PC-3 (cell line): ENCODE data around the gene PTPA. TPM values are rescaled to one million over a fixed set of nuclear protein-coding genes. Genes with fewer than 3 reads are reported as not detected.

Source experiments
- ATAC-seq: fragments of 200-7000 bp; cut with Tn5 transposase; 2 replicates; pipeline ENCODE4 v1.9.1; 2020; ENCODE audit warnings: mild to moderate bottlenecking, moderate library complexity
- BruUV-seq: library from RNA; stranded (reverse); fragments of 400-500 nt; replicated peaks from 2 replicates; lab custom pipeline; 2021; lab: Mats Ljungman, UMichigan
- CTCF ChIA-PET: fragments of 300-600 bp; sonication (Branson Sonifier 250); formaldehyde crosslinking; loops from one replicate; lab custom pipeline; 2022; ENCODE audit warnings: antibody characterized with exemption; lab: Charles Lee
- POLR2A ChIA-PET: fragments of 300-600 bp; sonication (Branson Sonifier 250); formaldehyde crosslinking; loops from one replicate; lab custom pipeline; 2022; ENCODE audit warnings: antibody characterized with exemption; ENCODE audit not compliant: unreplicated experiment; lab: Charles Lee
- DNase-seq: peaks from one replicate; pipeline ENCODE4 v3.0.0-alpha.2; 2015
- H2AFZ ChIP-seq: fragments of 300-600 bp; sonication (generic); 2 replicates; pipeline ENCODE4 v1.6.0; 2016; ENCODE audit warnings: antibody characterized with exemption, low read length
- H3F3A ChIP-seq: fragments of 300-600 bp; sonication (generic); one replicate; pipeline ENCODE4 v1.6.0; 2017; ENCODE audit warnings: antibody characterized with exemption, low read length, control low read depth, mild to moderate bottlenecking; ENCODE audit not compliant: unreplicated experiment
- H3K27ac ChIP-seq: fragments of 300-600 bp; sonication (generic); 2 replicates; pipeline ENCODE4 v1.5.1; 2016; ENCODE audit warnings: mild to moderate bottlenecking, low read length
- H3K27me3 ChIP-seq: fragments of 300-600 bp; sonication (generic); 2 replicates; pipeline ENCODE4 v1.6.1; 2016; ENCODE audit warnings: low read length, mixed read lengths
- H3K36me3 ChIP-seq: fragments of 300-600 bp; sonication (generic); 2 replicates; pipeline ENCODE4 v1.6.1; 2016; ENCODE audit warnings: low read depth, mixed run types, low read length, mixed read lengths
- H3K4me1 ChIP-seq: fragments of 300-600 bp; sonication (generic); 2 replicates; pipeline ENCODE4 v1.5.1; 2016; ENCODE audit warnings: low read length; ENCODE audit not compliant: insufficient read depth
- H3K4me2 ChIP-seq: fragments of 300-600 bp; sonication (generic); 2 replicates; pipeline ENCODE4 v1.6.0; 2016; ENCODE audit warnings: low read length
- H3K4me3 ChIP-seq: fragments of 300-600 bp; sonication (generic); 2 replicates; pipeline ENCODE4 v1.5.1; 2016; ENCODE audit warnings: mild to moderate bottlenecking, low read length, mixed read lengths
- H3K79me2 ChIP-seq: fragments of 300-600 bp; sonication (generic); 2 replicates; pipeline ENCODE4 v1.6.1; 2017; ENCODE audit warnings: low read length, mixed read lengths
- H3K9ac ChIP-seq: fragments of 300-600 bp; sonication (generic); 2 replicates; pipeline ENCODE4 v1.6.0; 2016; ENCODE audit warnings: mild to moderate bottlenecking, low read length
- H3K9me2 ChIP-seq: fragments of 300-600 bp; sonication (generic); replicated peaks from 2 replicates; pipeline ENCODE4 v1.6.1; 2016; ENCODE audit warnings: mixed run types, low read length, mixed read lengths
- H3K9me3 ChIP-seq: fragments of 300-600 bp; sonication (generic); 2 replicates; pipeline ENCODE4 v1.6.1; 2016; ENCODE audit warnings: low read length, mixed read lengths
- H4K20me1 ChIP-seq: fragments of 300-600 bp; sonication (generic); 2 replicates; pipeline ENCODE4 v1.6.1; 2016; ENCODE audit warnings: low read length, mixed read lengths
- EZH2 ChIP-seq: fragments of 300-600 bp; sonication (generic); IDR thresholded peaks from one replicate; pipeline ENCODE4 v1.6.1; 2017; ENCODE audit warnings: antibody characterized with exemption, mild to moderate bottlenecking, low read length; ENCODE audit not compliant: unreplicated experiment
- EZH2phosphoT487 ChIP-seq: fragments of 300-600 bp; sonication (generic); IDR thresholded peaks from 2 replicates; pipeline ENCODE4 v1.6.1; 2018; ENCODE audit warnings: mild to moderate bottlenecking, antibody characterized with exemption, low read length, borderline replicate concordance
- intact Hi-C: fragments of 100-400 bp; cut with micrococcal nuclease; formaldehyde crosslinking; loops from 2 replicates; pipeline ENCODE4 v1.9.0; 2023
- total RNA-seq: library from RNA; depleted of rRNA; stranded (reverse); fragments of >200 nt; gene quantifications from 2 replicates; pipeline ENCODE4 v1.2.3, GENCODE V29; 2014
- TF ChIP-seq, protein P1 (sequence below): fragments of 300-600 bp; sonication (generic); conservative IDR thresholded peaks from 2 replicates; pipeline ENCODE4 v1.5.1; 2017; ENCODE audit warnings: antibody characterized with exemption, low read depth, mild to moderate bottlenecking, low read length

PTPA gene
- total RNA-seq, 1 experiment from 2014 or later: 138 TPM

DNA sequence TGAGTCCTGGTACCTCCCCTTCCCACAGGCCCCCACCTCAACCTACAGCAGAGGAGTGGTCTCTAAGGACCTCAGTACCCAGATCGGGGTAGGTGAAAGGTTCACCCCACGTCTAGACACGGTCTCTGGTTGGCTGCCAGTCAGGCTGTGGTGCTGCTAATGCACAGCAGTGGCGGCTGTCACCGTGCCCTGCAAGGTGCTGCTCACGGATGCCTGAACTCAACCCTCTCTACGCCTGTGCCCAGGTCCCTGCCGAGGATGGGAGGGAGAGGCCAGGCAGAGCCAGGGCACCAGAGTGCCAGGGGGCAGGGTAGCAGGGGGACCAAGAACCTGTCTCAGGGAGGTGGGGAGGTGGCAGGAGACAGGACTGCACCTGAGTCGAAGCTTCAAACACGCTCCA lies 52.5 kb downstream of the PTPA start:
- Histone ChIP-seq H3K27ac (no peak overlapping the region), H2AFZ (no peak overlapping the region), H3K27me3 (no peaks in the 10 kb centered on the region), H3K4me1 (peaks cover 27% of the 10 kb centered on the region), H3K36me3 (no peaks in the 10 kb centered on the region), H3K4me3 (no peak overlapping the region), H3K9ac (no peak overlapping the region), H3K9me3 (no peaks in the 10 kb centered on the region), H3K4me2 (no peak overlapping the region), H4K20me1 (no peaks in the 10 kb centered on the region), H3K9me2 (no peaks in the 10 kb centered on the region), H3F3A (no peaks in the 10 kb centered on the region), H3K79me2 (no peaks in the 10 kb centered on the region)
- intact Hi-C loops: no loop called here
- TF ChIP-seq, protein P1, sequence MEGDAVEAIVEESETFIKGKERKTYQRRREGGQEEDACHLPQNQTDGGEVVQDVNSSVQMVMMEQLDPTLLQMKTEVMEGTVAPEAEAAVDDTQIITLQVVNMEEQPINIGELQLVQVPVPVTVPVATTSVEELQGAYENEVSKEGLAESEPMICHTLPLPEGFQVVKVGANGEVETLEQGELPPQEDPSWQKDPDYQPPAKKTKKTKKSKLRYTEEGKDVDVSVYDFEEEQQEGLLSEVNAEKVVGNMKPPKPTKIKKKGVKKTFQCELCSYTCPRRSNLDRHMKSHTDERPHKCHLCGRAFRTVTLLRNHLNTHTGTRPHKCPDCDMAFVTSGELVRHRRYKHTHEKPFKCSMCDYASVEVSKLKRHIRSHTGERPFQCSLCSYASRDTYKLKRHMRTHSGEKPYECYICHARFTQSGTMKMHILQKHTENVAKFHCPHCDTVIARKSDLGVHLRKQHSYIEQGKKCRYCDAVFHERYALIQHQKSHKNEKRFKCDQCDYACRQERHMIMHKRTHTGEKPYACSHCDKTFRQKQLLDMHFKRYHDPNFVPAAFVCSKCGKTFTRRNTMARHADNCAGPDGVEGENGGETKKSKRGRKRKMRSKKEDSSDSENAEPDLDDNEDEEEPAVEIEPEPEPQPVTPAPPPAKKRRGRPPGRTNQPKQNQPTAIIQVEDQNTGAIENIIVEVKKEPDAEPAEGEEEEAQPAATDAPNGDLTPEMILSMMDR: no peak
- ChIA-PET CTCF (no interaction called here), POLR2A (no interaction called here)
- DNase-seq (no peak), ATAC-seq (no peak)
- no TSS peak for BruUV-seq

DNA sequence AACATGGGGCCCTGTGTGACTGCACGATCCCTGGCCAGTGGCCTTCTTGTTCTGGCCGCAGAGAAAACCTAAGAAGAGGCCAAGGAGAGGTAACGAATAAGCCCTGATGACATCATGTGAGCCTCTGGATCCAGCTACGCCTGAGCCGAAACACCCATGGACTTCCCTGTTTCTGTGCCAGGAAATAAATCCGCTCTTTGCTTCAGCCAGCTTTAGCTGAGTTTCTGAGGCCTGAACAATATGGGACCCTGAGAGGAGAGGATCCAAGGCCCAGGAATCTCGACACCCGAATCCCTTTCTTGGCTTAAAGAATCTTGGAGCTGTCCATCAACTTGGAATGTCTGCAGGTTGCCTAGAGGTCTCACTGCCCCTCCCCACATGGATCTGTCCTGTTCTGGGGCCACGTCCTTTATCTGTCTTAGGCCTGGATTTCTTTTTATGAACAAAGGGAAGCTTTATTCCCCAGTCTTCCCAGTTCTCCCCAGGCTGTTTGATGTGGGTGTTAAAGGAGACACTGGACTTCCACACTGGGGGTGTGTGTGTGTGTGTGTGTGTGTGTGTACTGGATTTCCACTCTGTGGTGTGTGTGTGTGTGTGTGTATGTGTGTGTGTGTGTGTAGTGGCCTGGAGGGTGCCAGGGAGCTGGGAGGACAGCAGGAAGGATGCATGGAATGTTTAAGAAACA lies 53.2 kb downstream of the PTPA start:
- no peaks in the 10 kb centered on the region for H4K20me1 ChIP-seq
- DNase-seq (no peak), ATAC-seq (no peak)
- H3K79me2 ChIP-seq: no peaks in the 10 kb centered on the region
- H3K4me3 ChIP-seq: no peak overlapping the region
- H3K4me1 ChIP-seq: peaks cover 32% of the 10 kb centered on the region
- no peaks in the 10 kb centered on the region for H3K9me3 ChIP-seq
- intact Hi-C loops: no loop called here
- H2AFZ ChIP-seq: no peak overlapping the region
- POLR2A ChIA-PET: no interaction called here
- H3K36me3 ChIP-seq: no peaks in the 10 kb centered on the region
- no peaks in the 10 kb centered on the region for H3K9me2 ChIP-seq
- H3F3A ChIP-seq: no peaks in the 10 kb centered on the region
- TF ChIP-seq EZH2phosphoT487 (no peak), EZH2 (no peak)
- TF ChIP-seq, protein P1: no peak
- no peaks in the 10 kb centered on the region for H3K27me3 ChIP-seq
- BruUV-seq: no TSS peak
- H3K4me2 ChIP-seq: no peak overlapping the region
- CTCF ChIA-PET: interaction anchor here (0.6 kb wide), 1 partner anchor 492 kb away, joined by 3 read pairs; no protein-coding TSS in a partner anchor
- H3K27ac ChIP-seq: no peak overlapping the region
- H3K9ac ChIP-seq: no peak overlapping the region

- ATAC-seq: no peak
- Histone ChIP-seq H3K27me3 (no peaks in the 10 kb centered on the region), H3K4me3 (no peak overlapping the region), H3K79me2 (no peaks in the 10 kb centered on the region), H4K20me1 (no peaks in the 10 kb centered on the region), H2AFZ (no peak overlapping the region), H3K27ac (no peak overlapping the region), H3K9ac (no peak overlapping the region), H3K9me2 (no peaks in the 10 kb centered on the region), H3F3A (no peaks in the 10 kb centered on the region), H3K4me1 (peaks cover 37% of the 10 kb centered on the region), H3K9me3 (no peaks in the 10 kb centered on the region), H3K4me2 (no peak overlapping the region), H3K36me3 (no peaks in the 10 kb centered on the region)
- ChIA-PET POLR2A (no interaction called here), CTCF (no interaction called here)
- DNase-seq: no peak
- BruUV-seq: no TSS peak
- intact Hi-C loops: no loop called here
- no peak for TF ChIP-seq EZH2phosphoT487
- TF ChIP-seq, protein P1: no peak
- TF ChIP-seq EZH2: no peak
Measured at GRCh38 chr9:129165198-129165597, 54.0 kb downstream of the PTPA start.
